ENCODE data around the gene COL24A1.
"Not testable (repeated sequence)": the region's sequence is repeated elsewhere in the genome, so short reads cannot be mapped to it uniquely, and the experiment has no call there.

DNA sequence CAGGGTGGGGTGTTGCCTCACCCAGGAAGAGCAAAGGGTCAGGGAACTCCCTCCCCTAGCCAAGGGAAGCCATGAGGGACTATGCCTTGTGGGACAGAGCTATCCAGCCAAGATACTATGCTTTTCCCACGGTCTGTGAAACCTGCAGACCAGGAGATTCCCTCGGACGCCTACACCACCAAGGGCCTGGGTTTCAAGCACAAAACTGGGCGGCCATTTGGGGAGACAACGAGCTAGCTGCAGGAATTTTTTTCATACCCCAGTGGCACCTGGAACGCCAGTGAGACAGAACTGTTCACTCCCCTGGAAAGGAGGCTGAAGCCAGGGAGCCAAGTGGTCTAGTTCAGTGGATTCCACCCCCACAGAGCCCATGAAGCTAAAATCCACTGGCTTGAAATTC is 84.7 kb downstream of the COL24A1 start:
- TF ChIP-seq CTCF (IDR thresholded peaks at IDR 0.05; ENCODE audit: low read length); EZH2 (IDR thresholded peaks at IDR 0.05; ENCODE audit: borderline replicate concordance, low read length): not testable (repeated sequence)

All from OCI-LY1 (cell line).